Right forelimb (tissue), 1 donor: ENCODE results near the gene WDR49.
"Not testable (repeated sequence)": the region's sequence is repeated elsewhere in the genome, so short reads cannot be mapped to it uniquely, and the experiment has no call there.

Experiments used
- DNase-seq: peaks from one replicate; pipeline ENCODE4 v3.0.0-alpha.2; 2018

WDR49 gene

GRCh38 chr3:167653760-167654159 lies at the start of gene WDR49:
TSS of gene WDR49 (minus strand) at chr3:167653942. CDS start at chr3:167653425, 517 bp downstream.
- no peak for DNase-seq

GRCh38 chr3:167700926-167701325 lies 47.2 kb upstream of the WDR49 start:
- no peak for DNase-seq

GRCh38 chr3:167700046-167700445 lies 46.3 kb upstream of the WDR49 start:
- DNase-seq, result no peak

- DNase-seq, result no peak
Measured at GRCh38 chr3:167694121-167694520, 40.4 kb upstream of the WDR49 start.

GRCh38 chr3:167691366-167691765 lies 37.6 kb upstream of the WDR49 start:
- no peak for DNase-seq

DNA sequence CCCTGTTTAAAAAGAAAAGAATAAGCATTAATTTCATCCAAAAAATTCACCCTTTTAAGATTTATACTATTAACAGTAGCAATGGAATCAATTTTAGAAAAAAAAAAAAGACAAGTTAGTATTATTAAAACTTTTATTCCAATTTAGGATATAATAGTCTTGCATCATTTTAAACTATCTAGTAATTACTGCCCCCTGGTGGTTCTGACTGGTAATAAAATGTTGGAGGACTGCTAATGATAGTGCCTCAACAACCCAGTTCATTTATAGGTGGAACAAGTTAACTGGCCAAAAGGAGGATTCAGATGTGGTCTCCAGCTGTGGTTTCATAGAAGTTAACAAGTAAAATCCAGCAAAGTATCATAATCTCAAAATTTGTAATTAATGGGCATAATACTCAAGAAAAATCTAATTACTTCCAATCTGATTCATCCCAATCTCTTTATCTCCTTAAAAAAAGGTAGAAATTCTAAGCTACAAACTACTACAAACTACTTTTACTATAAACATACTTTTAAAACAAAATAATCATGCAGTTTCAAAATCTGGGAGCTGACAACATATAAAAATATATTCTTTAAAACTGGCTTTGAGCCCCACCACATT lies 30.7 kb upstream of the WDR49 start:
- no peak for DNase-seq

- DNase-seq, result no peak
Measured at GRCh38 chr3:167679526-167679925, 25.8 kb upstream of the WDR49 start.

DNA sequence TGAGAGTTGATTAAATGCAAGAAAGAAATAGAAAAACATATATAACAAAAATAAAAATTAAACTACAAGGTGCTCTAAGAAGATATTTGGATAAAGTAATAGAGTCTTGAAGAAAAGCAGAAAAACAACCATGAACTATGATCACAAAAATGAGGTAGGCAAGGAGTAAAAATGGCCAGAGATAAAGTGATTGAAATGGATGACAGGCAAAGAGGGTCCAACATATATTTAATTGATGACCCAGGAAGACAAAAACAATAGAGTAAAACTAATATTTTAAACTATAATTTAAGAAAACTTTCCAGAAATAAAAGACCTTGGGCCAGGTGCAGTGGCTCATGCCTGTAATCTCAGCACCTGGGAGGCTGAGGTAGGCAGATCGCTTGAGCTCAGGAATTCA lies 22.1 kb upstream of the WDR49 start:
- DNase-seq, result no peak

DNA sequence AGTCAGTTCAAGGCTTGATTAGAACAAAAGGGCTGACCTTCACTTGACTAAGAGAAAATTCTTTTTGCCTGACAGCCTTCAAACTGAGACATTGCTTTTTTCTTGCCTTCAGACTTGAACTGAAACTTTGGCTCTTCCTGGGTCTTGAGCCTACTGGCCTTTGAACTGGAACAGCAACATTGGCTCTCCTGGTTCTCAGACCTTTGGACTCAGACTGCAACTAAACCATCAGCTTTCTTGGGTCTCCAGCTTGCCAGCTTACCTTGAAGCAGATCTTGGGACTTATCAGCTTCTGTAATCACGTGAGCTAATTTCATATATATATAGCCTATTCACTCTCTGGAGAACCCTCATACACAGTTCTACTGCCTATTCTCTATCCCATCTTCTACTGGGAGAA lies 19.5 kb upstream of the WDR49 start:
- no peak for DNase-seq

- DNase-seq, result no peak
Measured at GRCh38 chr3:167671878-167672427, 18.2 kb upstream of the WDR49 start.

DNA sequence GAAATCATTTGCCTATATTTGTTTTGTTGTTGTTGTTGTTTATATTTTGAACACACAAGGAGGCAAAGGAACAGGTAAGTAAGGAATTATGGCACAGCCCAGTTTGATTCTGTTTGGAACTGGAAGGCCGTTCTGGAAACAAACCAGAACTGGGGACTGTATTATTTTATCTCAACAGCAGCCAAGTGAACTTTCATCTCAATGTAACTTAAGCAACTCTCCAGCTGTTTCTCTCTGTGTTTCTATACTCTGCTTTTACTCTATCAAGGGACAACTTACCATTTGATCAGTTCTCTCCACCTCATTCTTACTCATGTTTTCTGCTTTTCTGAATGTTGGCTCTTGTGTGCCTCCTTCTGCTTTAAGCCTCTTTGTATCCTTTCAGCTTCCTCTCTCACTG lies 16.0 kb upstream of the WDR49 start:
- DNase-seq, result no peak

GRCh38 chr3:167668651-167669050 lies 14.9 kb upstream of the WDR49 start:
- no peak for DNase-seq

GRCh38 chr3:167666563-167666962 lies 12.8 kb upstream of the WDR49 start:
- no peak for DNase-seq

- no peak for DNase-seq
Measured at GRCh38 chr3:167662919-167663400, 9.2 kb upstream of the WDR49 start.

DNA sequence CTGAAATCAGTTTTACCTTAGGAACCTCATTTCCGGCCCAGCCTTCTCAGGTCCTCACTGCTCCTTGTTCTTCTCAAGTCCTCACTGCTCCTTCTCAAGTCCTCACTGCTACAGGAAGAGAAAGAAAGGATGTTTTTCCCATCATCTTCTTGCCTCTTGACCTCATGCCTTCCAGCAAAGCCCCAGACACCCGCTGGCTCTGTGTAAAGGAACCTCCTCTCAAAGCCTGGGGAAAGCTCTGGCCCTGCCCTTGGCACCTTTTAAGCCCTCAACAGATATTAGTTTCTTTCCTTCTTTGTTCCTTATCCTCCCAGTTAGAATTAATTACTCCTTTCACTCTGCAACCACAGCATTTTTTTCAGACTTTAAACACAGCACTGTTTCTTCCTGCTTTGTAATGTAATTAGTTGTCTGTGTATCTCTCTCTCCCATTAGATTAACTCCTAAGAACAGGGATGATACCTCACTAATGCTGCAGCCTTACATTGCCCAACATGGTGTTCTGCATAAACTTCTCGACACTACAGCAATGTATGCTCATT lies 4.0 kb upstream of the WDR49 start:
- no peak for DNase-seq

DNA sequence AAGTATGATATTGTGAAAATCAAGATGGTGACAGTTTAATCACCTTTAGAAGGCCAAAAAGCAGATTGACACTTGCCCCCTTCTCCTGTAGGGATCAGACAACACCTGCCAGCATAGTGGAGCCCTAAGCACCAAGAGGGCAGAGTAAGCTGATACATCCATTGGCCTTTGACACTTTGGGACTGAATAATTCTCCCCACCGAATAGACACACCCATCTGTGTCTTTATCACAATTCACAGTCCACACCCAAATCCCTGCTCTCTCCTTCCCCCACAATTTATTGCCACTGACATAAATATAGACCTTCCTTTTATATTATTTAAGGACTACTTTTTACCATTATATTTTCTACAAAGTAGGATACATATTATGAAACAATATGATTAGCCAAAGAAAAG lies 3.1 kb upstream of the WDR49 start:
- no peak for DNase-seq

DNA sequence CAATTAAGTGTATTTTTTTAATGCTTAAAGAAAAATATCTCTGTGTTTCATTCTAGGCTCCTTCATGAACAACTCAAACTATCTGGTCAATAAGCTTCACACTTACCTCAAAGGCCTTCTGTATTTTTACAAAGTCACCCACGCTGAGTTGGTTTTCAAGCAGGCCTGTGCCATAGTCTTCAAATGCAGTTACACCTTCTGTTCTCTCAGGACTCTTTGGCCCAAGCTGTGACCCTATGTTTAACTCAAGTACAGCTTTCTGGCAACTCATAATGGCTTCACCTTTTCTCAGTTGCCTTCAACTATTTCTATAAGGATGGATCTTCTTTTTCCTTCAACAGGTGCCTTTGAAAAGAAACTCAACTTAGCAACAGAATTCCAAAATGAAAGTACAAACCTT lies 587 bp downstream of the WDR49 start:
- DNase-seq, result no peak

DNA sequence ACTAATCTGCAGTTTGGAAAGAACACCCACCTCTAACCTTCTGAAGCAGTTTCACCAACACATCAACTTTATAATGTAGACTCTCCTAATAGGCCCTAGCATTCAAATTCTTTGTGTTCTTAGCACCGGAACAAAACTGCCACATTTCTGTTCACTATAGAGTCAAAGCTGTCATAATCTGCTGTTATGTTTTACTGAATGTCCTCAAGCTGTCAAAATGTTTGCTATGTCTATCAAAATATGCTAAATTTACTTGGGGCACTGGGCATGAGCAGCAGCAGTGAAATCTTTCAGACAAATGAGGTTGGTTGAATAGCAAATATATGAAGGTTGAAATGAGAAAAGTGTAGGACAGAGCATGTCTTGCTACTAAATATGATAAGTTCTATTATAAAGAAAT lies 1.9 kb downstream of the WDR49 start:
- no peak for DNase-seq

DNA sequence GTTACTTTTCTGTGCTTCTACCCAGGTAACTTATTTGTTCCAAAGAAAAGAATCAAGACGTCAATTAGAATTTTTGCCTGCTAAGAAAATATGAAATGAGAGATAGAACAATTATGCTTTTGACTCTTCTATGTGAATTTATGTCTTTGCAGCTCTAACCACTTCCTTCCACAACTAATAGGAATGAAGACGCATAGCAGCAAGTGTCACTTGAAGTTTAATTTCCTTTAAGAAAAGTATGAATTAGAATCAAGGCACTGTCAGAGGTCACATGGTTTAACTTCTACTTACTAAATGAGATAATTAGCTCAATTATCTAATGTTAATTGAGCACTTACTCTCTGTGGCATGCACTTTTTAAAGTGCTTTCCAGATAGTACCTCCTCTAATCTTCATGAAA lies 3.3 kb downstream of the WDR49 start:
- no peak for DNase-seq

GRCh38 chr3:167649746-167650145 lies 4.0 kb downstream of the WDR49 start:
- no peak for DNase-seq

GRCh38 chr3:167644611-167645010 lies 9.1 kb downstream of the WDR49 start:
- no peak for DNase-seq

GRCh38 chr3:167631471-167631870 lies 22.3 kb downstream of the WDR49 start:
- DNase-seq, result no peak

DNA sequence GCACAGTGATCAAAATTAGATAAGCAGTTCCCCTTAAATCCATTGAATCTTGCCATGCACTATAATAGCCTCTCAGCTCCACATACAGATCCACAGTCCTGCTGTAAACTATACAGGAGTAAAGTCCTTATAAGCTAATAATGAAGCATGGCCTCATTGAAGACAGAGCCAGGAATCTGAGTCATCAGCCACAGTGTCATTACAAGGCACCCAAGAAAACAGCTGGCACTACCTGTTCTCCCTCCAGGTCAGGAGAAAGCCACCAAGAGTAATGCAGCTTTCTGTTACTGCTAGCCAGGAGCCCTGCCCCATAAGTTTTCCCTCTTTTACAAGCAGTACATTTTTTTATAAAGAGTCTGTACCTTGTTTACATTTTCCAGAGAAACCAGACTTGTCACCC lies 27.3 kb downstream of the WDR49 start:
- DNase-seq, result no peak

GRCh38 chr3:167615030-167615429 lies 38.7 kb downstream of the WDR49 start:
- no peak for DNase-seq

GRCh38 chr3:167614196-167614595 lies 39.5 kb downstream of the WDR49 start:
- not testable (repeated sequence) for DNase-seq
